ENCODE results near the gene TMC4.

The TMC4 gene

GRCh38 chr19:54148158-54148557, 24.8 kb downstream of the TMC4 start:
- no peak for DNase-seq
- TF ChIP-seq CTCF (IDR thresholded peaks at IDR 0.05; ENCODE audit: low read depth, low read length) = no peak
- Histone ChIP-seq H3K27me3 (ENCODE audit: insufficient read depth, low read depth, severe bottlenecking) (no peaks in the 10 kb centered on the region), H3K36me3 (peaks cover 93% of the 10 kb centered on the region), H3K4me3 (ENCODE audit: low read depth, low read length) (no peak overlapping the region), H3K27ac (no peak overlapping the region), H3K9me3 (ENCODE audit: severe bottlenecking) (no peaks in the 10 kb centered on the region)

DNA sequence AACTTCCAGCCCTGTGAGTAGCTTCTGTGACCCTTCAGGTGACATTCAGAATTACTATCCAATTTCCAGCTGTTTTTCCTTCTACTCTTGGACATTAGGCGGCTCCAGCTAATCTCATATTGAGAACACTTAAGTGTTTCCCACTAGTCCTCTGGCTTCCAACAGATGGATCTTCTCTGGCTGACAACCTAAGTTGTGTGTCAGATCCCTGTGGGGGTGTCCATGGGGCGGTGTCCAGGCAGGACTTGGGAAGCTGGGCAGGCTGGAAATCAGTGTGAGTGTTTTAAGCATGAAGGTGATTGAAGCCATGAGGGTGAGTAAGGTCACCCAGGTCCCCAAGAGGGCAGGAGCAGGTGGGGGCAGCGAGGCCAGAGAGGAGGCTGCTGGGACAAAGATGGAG, 25.3 kb downstream of the TMC4 start:
- peaks cover 92% of the 10 kb centered on the region for H3K36me3 ChIP-seq
- H3K4me3 ChIP-seq (ENCODE audit: low read depth, low read length) = no peak overlapping the region
- no peaks in the 10 kb centered on the region for H3K27me3 ChIP-seq (ENCODE audit: insufficient read depth, low read depth, severe bottlenecking)
- TF ChIP-seq CTCF (IDR thresholded peaks at IDR 0.05; ENCODE audit: low read depth, low read length) = no peak
- H3K9me3 ChIP-seq (ENCODE audit: severe bottlenecking) = no peaks in the 10 kb centered on the region
- DNase-seq = no peak
- no peak overlapping the region for H3K27ac ChIP-seq

GRCh38 chr19:54145541-54146158, 27.3 kb downstream of the TMC4 start:
- H3K36me3 ChIP-seq = peaks cover 91% of the 10 kb centered on the region
- TF ChIP-seq CTCF (IDR thresholded peaks at IDR 0.05; ENCODE audit: low read depth, low read length) = no peak

GRCh38 chr19:54142166-54142780, 30.7 kb downstream of the TMC4 start:
- H3K9me3 ChIP-seq (ENCODE audit: severe bottlenecking) = no peaks in the 10 kb centered on the region
- H3K27ac ChIP-seq = no peak overlapping the region
- no peak overlapping the region for H3K4me3 ChIP-seq (ENCODE audit: low read depth, low read length)
- H3K36me3 ChIP-seq = peaks cover 87% of the 10 kb centered on the region
- TF ChIP-seq CTCF (IDR thresholded peaks at IDR 0.05; ENCODE audit: low read depth, low read length) = no peak
- H3K27me3 ChIP-seq (ENCODE audit: insufficient read depth, low read depth, severe bottlenecking) = no peaks in the 10 kb centered on the region
- no peak for DNase-seq

More at GRCh38 chr19:54145541-54146158, 27.3 kb downstream of the TMC4 start:
- Histone ChIP-seq H3K4me3 (ENCODE audit: low read depth, low read length) (no peak overlapping the region), H3K9me3 (ENCODE audit: severe bottlenecking) (no peaks in the 10 kb centered on the region), H3K27me3 (ENCODE audit: insufficient read depth, low read depth, severe bottlenecking) (no peaks in the 10 kb centered on the region), H3K27ac (no peak overlapping the region)
- no peak for DNase-seq

- peaks cover 78% of the 10 kb centered on the region for H3K36me3 ChIP-seq
- no peak overlapping the region for H3K4me3 ChIP-seq (ENCODE audit: low read depth, low read length)
These were observed 31.6 kb downstream of the TMC4 start for GRCh38 chr19:54141356-54141755.

More at GRCh38 chr19:54141356-54141755, 31.6 kb downstream of the TMC4 start:
- Histone ChIP-seq H3K9me3 (ENCODE audit: severe bottlenecking) (no peaks in the 10 kb centered on the region), H3K27ac (no peak overlapping the region), H3K27me3 (ENCODE audit: insufficient read depth, low read depth, severe bottlenecking) (no peaks in the 10 kb centered on the region)
- DNase-seq = no peak
- no peak for TF ChIP-seq CTCF (IDR thresholded peaks at IDR 0.05; ENCODE audit: low read depth, low read length)
